Renal cortex interstitium (tissue), 3 donors: ENCODE data around the gene SMARCD2. TPM values are rescaled to one million over a fixed set of nuclear protein-coding genes. Genes with fewer than 3 reads are reported as not detected.

Experiments used
- polyA plus RNA-seq, 3 donors: library from polyadenylated mRNA; unstranded; fragments of 120-200 nt; gene quantifications; one replicate each; pipeline ENCODE4 v1.2.1, GENCODE V29; 2013; ENCODE audit not compliant: insufficient read length in 3 of 3

The SMARCD2 gene
- polyA plus RNA-seq, 3 donors = 50.3 to 63.5 (median 61.8) TPM

Other genes starting within 250 kb of the SMARCD2 start
- 10 to 100 TPM; 25.9 to 29.9 (median 27.8) TPM for gene TACO1, start 241.8 kb downstream of the SMARCD2 start, polyA plus RNA-seq
- gene MAP3K3, start 220.3 kb downstream of the SMARCD2 start, polyA plus RNA-seq = 10 to 100 TPM; 25.3 to 30.9 (median 29.4) TPM
- 10 to 100 TPM; 23.0 to 38.2 (median 28.2) TPM for gene LIMD2, start 142.6 kb downstream of the SMARCD2 start, polyA plus RNA-seq
- 10 to 100 TPM; 46.1 to 73.6 (median 48.7) TPM for gene STRADA, start 100.9 kb downstream of the SMARCD2 start, polyA plus RNA-seq
- 100 to 1,000 TPM; 103 to 120 (median 109) TPM for gene CCDC47, start 69.1 kb downstream of the SMARCD2 start, polyA plus RNA-seq
- gene DDX42, start 68.5 kb downstream of the SMARCD2 start, polyA plus RNA-seq = 100 to 1,000 TPM; 169 to 205 (median 197) TPM
- gene PSMC5, start 15.3 kb downstream of the SMARCD2 start, polyA plus RNA-seq = 100 to 1,000 TPM; 175 to 204 (median 203) TPM
- gene FTSJ3, start 15.0 kb downstream of the SMARCD2 start, polyA plus RNA-seq = 10 to 100 TPM; 62.6 to 81.3 (median 68.4) TPM
- gene CSH2, start 31.0 kb upstream of the SMARCD2 start, polyA plus RNA-seq = 1 to 10 TPM in 1 of 3 donors, under 1 TPM in 2; 0.19 to 2.9 (median 0.33) TPM
- gene GH2, start 39.3 kb upstream of the SMARCD2 start, polyA plus RNA-seq = not detected
- 1 to 10 TPM in 1 of 3 donors, under 1 TPM in 1, not detected in 1; 0.83 to 3.7 TPM for gene CSH1, start 53.9 kb upstream of the SMARCD2 start, polyA plus RNA-seq
- not detected for gene CSHL1, start 68.6 kb upstream of the SMARCD2 start, polyA plus RNA-seq
- gene GH1, start 76.2 kb upstream of the SMARCD2 start, polyA plus RNA-seq = under 1 TPM in 1 of 3 donors, not detected in 2; 0.24 TPM
- gene CD79B, start 89.6 kb upstream of the SMARCD2 start, polyA plus RNA-seq = 1 to 10 TPM; 2.1 to 4.1 (median 3.1) TPM
- 1 to 10 TPM in 2 of 3 donors, under 1 TPM in 1; 0.83 to 1.3 (median 1.2) TPM for gene SCN4A, start 130.2 kb upstream of the SMARCD2 start, polyA plus RNA-seq
- 1 to 10 TPM; 2.7 to 4.1 (median 3.9) TPM for gene PRR29, start 155.7 kb upstream of the SMARCD2 start, polyA plus RNA-seq
- 10 to 100 TPM; 23.0 to 30.0 (median 28.7) TPM for gene ICAM2, start 177.9 kb upstream of the SMARCD2 start, polyA plus RNA-seq